CD4-positive, alpha-beta T cell (primary cell): Measurements from ENCODE around the gene ATP1A4. TPM values are rescaled to one million over a fixed set of nuclear protein-coding genes. Genes with fewer than 3 reads are reported as not detected.

Source experiments
- ATAC-seq: fragments of 200-7000 bp; cut with Tn5 transposase; one replicate; pipeline ENCODE4 v1.10.0; 2022; ENCODE audit warnings: mild to moderate bottlenecking; ENCODE audit not compliant: poor library complexity
- CTCF ChIA-PET: fragments of 350-600 bp; sonication (Branson Sonifier 250); formaldehyde crosslinking; loops from one replicate; lab custom pipeline; 2021; ENCODE audit warnings: antibody characterized with exemption, inconsistent platforms; lab: Charles Lee
- POLR2A ChIA-PET: fragments of 350-600 bp; sonication (Branson Sonifier 250); formaldehyde crosslinking; loops from one replicate; lab custom pipeline; 2021; ENCODE audit warnings: antibody characterized with exemption, inconsistent platforms; lab: Charles Lee
- DNase-seq, 14 experiments: peaks; one replicate each; pipeline ENCODE4 v3.0.0-alpha.2; 2013 to 2020; ENCODE audit warnings: mixed read lengths in 2 of 14
- H3K27ac ChIP-seq, 2 donors: one replicate each; pipeline versions ENCODE4 v1.5.1 to v1.7.0; 2013; ENCODE audit warnings: low read length in 2 of 2, low read depth in 1 of 2, mild to moderate bottlenecking in 1 of 2
- H3K27me3 ChIP-seq, 2 experiments: 1 replicate in 1 of 2; 2 replicates in 1 of 2; pipeline versions ENCODE4 v1.6.1 to v1.7.0; 2013; ENCODE audit warnings: low read length in 2 of 2, control low read depth in 1 of 2, mild to moderate bottlenecking in 1 of 2, moderate library complexity in 1 of 2; ENCODE audit not compliant: insufficient read depth in 2 of 2, control insufficient read depth in 1 of 2
- H3K36me3 ChIP-seq: one replicate; pipeline ENCODE4 v1.6.1; 2013; ENCODE audit warnings: low read length, control low read depth; ENCODE audit not compliant: insufficient read depth
- H3K4me1 ChIP-seq: one replicate; pipeline ENCODE4 v1.6.1; 2013; ENCODE audit warnings: low read length, control low read depth; ENCODE audit not compliant: insufficient read depth
- H3K4me3 ChIP-seq: one replicate; pipeline ENCODE4 v1.5.1; 2013; ENCODE audit warnings: mild to moderate bottlenecking, low read length, moderate library complexity
- H3K9me3 ChIP-seq, 2 experiments: 1 replicate in 1 of 2; 2 replicates in 1 of 2; pipeline versions ENCODE4 v1.6.1 to v1.7.0; 2013; ENCODE audit warnings: low read length in 2 of 2, mild to moderate bottlenecking in 2 of 2, control low read depth in 1 of 2, moderate library complexity in 1 of 2; ENCODE audit not compliant: control insufficient read depth in 1 of 2, insufficient read depth in 1 of 2
- H3K27ac Mint-ChIP-seq: one replicate; pipeline ENCODE4 v1.8.0; 2020; ENCODE audit warnings: mixed read lengths
- H3K27me3 Mint-ChIP-seq: one replicate; pipeline ENCODE4 v1.8.0; 2021; ENCODE audit warnings: mixed read lengths
- H3K36me3 Mint-ChIP-seq: one replicate; pipeline ENCODE4 v1.8.0; 2021; ENCODE audit warnings: low read depth, mixed read lengths
- H3K4me1 Mint-ChIP-seq: one replicate; pipeline ENCODE4 v1.8.0; 2021; ENCODE audit warnings: low read depth, mixed read lengths
- H3K4me3 Mint-ChIP-seq: one replicate; pipeline ENCODE4 v1.8.0; 2020; ENCODE audit warnings: mild to moderate bottlenecking, mixed read lengths
- H3K9me3 Mint-ChIP-seq: one replicate; pipeline ENCODE4 v1.8.0; 2020; ENCODE audit warnings: mixed read lengths
- intact Hi-C, 2 experiments: fragments of 100-400 bp; cut with DNase I in 1 of 2; cut with micrococcal nuclease in 1 of 2; formaldehyde crosslinking; loops; one replicate each; pipeline versions ENCODE4 v1.15.1 to v1.9.0; 2023 to 2025; cut with DNase I, micrococcal nuclease
- total RNA-seq, 174 experiments: library from RNA in 2 of 174; stranded (reverse) in 2 of 174; gene quantifications; one replicate each; pipeline ENCODE4 v1.2.3 and lab custom pipeline; 2021 to 2026
- TF ChIP-seq, protein P1 (sequence below): fragments of 200-600 bp; IDR thresholded peaks from one replicate; pipeline ENCODE4 v1.8.0; 2022; ENCODE audit warnings: antibody characterized with exemption, mild to moderate bottlenecking

The ATP1A4 gene
- total RNA-seq, 2 experiments from 2014 or later: 0.22 TPM; not detected in 1

- peaks cover 0 to 10% of the 10 kb centered on the region in 2 experiments for H3K27me3 ChIP-seq
- H3K27ac ChIP-seq: no peak overlapping the region
- no peak overlapping the region for H3K4me3 Mint-ChIP-seq
- H3K4me1 Mint-ChIP-seq: no peaks in the 10 kb centered on the region
- H3K9me3 Mint-ChIP-seq: no peaks in the 10 kb centered on the region
- H3K36me3 ChIP-seq: no peaks in the 10 kb centered on the region
- no peak overlapping the region for H3K4me3 ChIP-seq
- no peak for ATAC-seq
- H3K9me3 ChIP-seq: no peaks in the 10 kb centered on the region
- no peaks in the 10 kb centered on the region for H3K36me3 Mint-ChIP-seq
- intact Hi-C loops: no loop called here
- TF ChIP-seq, protein P1, sequence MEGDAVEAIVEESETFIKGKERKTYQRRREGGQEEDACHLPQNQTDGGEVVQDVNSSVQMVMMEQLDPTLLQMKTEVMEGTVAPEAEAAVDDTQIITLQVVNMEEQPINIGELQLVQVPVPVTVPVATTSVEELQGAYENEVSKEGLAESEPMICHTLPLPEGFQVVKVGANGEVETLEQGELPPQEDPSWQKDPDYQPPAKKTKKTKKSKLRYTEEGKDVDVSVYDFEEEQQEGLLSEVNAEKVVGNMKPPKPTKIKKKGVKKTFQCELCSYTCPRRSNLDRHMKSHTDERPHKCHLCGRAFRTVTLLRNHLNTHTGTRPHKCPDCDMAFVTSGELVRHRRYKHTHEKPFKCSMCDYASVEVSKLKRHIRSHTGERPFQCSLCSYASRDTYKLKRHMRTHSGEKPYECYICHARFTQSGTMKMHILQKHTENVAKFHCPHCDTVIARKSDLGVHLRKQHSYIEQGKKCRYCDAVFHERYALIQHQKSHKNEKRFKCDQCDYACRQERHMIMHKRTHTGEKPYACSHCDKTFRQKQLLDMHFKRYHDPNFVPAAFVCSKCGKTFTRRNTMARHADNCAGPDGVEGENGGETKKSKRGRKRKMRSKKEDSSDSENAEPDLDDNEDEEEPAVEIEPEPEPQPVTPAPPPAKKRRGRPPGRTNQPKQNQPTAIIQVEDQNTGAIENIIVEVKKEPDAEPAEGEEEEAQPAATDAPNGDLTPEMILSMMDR: no peak
- H3K27me3 Mint-ChIP-seq: peaks cover 25% of the 10 kb centered on the region
- POLR2A ChIA-PET: no interaction called here
- CTCF ChIA-PET: no interaction called here
- DNase-seq: no peak
- H3K27ac Mint-ChIP-seq: no peak overlapping the region
- H3K4me1 ChIP-seq: no peaks in the 10 kb centered on the region
Measured at GRCh38 chr1:160144921-160145320, 6.5 kb upstream of the ATP1A4 start.

DNA sequence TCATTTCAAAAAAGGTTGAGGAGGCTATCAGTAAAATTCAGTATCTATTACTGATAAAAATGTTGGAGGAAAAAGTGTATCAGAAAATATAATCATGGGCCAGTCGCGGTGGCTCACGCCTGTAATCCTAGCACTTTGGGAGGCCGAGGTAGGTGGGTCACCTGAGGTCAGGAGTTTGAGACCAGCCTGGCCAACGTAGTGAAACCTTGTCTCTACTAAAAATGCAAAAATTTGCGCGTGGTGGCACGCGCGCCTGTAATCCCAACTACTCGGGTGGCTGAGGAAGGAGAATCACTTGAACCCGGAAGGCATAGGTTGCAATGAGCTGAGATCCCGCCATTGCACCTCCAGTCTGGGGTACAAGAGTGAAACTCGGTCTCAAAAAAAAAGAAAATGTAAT lies 5.3 kb upstream of the ATP1A4 start:
- H3K27ac Mint-ChIP-seq: no peak overlapping the region
- H3K9me3 Mint-ChIP-seq: no peaks in the 10 kb centered on the region
- peaks cover 0 to 10% of the 10 kb centered on the region in 2 experiments for H3K27me3 ChIP-seq
- no peak overlapping the region for H3K27ac ChIP-seq
- no peak overlapping the region for H3K4me3 ChIP-seq
- intact Hi-C loops: no loop called here
- CTCF ChIA-PET: no interaction called here
- peaks cover 17% of the 10 kb centered on the region for H3K27me3 Mint-ChIP-seq
- POLR2A ChIA-PET: no interaction called here
- no peaks in the 10 kb centered on the region for H3K9me3 ChIP-seq
- no peaks in the 10 kb centered on the region for H3K4me1 Mint-ChIP-seq
- DNase-seq (no peak), ATAC-seq (no peak)
- no peak overlapping the region for H3K4me3 Mint-ChIP-seq
- no peaks in the 10 kb centered on the region for H3K36me3 Mint-ChIP-seq
- no peaks in the 10 kb centered on the region for H3K4me1 ChIP-seq
- no peaks in the 10 kb centered on the region for H3K36me3 ChIP-seq
- TF ChIP-seq, protein P1: no peak

DNA sequence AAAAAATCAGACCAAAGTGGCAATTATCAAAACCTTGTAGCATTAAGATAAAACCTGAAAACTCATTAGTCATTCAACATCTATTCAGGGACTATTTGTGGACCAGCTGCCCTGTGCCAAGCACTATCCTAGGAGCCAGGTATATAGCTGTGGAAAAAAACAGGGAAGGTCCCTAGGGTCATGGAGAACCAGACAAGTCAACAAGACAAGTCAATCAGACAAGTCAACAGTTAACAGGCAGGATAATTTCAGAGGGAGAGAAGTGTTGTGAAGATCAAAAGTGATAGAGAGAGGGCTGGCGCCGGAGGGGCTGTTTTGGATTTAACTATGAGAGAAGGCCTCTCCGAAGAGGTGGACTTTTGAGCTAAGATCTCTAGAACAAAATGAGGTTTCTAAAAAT lies 3.3 kb upstream of the ATP1A4 start:
- ATAC-seq: no peak
- Histone ChIP-seq H3K27ac (no peak overlapping the region), H3K36me3 (no peaks in the 10 kb centered on the region), H3K27me3 (no peaks in the 10 kb centered on the region), H3K4me3 (no peak overlapping the region), H3K4me1 (no peaks in the 10 kb centered on the region), H3K9me3 (no peaks in the 10 kb centered on the region)
- H3K36me3 Mint-ChIP-seq: no peaks in the 10 kb centered on the region
- TF ChIP-seq, protein P1: no peak
- no peak overlapping the region for H3K27ac Mint-ChIP-seq
- H3K27me3 Mint-ChIP-seq: peaks cover 4% of the 10 kb centered on the region
- DNase-seq: no peak
- ChIA-PET POLR2A (interaction anchor here (0.7 kb wide), 1 partner anchor 683 kb away, joined by 3 read pairs; no protein-coding TSS in a partner anchor), CTCF (no interaction called here)
- H3K9me3 Mint-ChIP-seq: no peaks in the 10 kb centered on the region
- intact Hi-C loops: no loop called here
- H3K4me3 Mint-ChIP-seq: no peak overlapping the region
- H3K4me1 Mint-ChIP-seq: no peaks in the 10 kb centered on the region
